K562 (cell line): Measurements from ENCODE around the gene LDLRAD3. TPM values are rescaled to one million over a fixed set of nuclear protein-coding genes. Genes with fewer than 3 reads are reported as not detected.

Source experiments
- ARID2 ChIP-seq: fragments of 450-650 bp; IDR thresholded peaks from 2 replicates; pipeline ENCODE4 v1.6.1; 2017; ENCODE audit warnings: antibody characterized with exemption, mild to moderate bottlenecking
- ARID4B ChIP-seq: sonication (generic); formaldehyde crosslinking; IDR thresholded peaks from 2 replicates; pipeline ENCODE4 v1.8.0; 2022; ENCODE audit warnings: mild to moderate bottlenecking, missing genetic modification reagents
- CUX1 ChIP-seq: fragments of 200-800 bp; sonication (Bioruptor generic); IDR thresholded peaks from 2 replicates; pipeline ENCODE4 v1.6.1; 2016; ENCODE audit warnings: missing genetic modification characterization, missing compliant biosample characterization
- E4F1 ChIP-seq: fragments of 250-450 bp; sonication (Bioruptor Pico); IDR thresholded peaks from 2 replicates; pipeline ENCODE4 v1.5.0; 2021; ENCODE audit warnings: mild to moderate bottlenecking, borderline replicate concordance
- HNRNPL ChIP-seq: fragments of 200-400 bp; formaldehyde crosslinking; IDR thresholded peaks from 2 replicates; pipeline ENCODE4 v1.6.1; 2017; ENCODE audit warnings: low read depth, mild to moderate bottlenecking, low read length
- NBN ChIP-seq: fragments of 450-650 bp; IDR thresholded peaks from 2 replicates; pipeline ENCODE4 v1.6.1; 2016; ENCODE audit warnings: low read depth, mild to moderate bottlenecking
- RBM14 ChIP-seq: fragments of 200-400 bp; formaldehyde crosslinking; IDR thresholded peaks from 2 replicates; pipeline ENCODE4 v1.6.1; 2018; ENCODE audit warnings: low read depth, mild to moderate bottlenecking, low read length, moderate library complexity, borderline replicate concordance; ENCODE audit not compliant: insufficient read depth
- ZNF518B ChIP-seq: fragments of 250-450 bp; sonication (Bioruptor Pico); IDR thresholded peaks from 2 replicates; pipeline ENCODE4 v1.5.0; 2021; ENCODE audit warnings: mild to moderate bottlenecking, moderate library complexity
- ZNF639 ChIP-seq, 2 experiments: fragments of 200-800 bp in 1 of 2; sonication (Bioruptor generic) in 1 of 2; sonication (generic) in 1 of 2; formaldehyde crosslinking in 1 of 2; IDR thresholded peaks in 1 of 2; conservative IDR thresholded peaks in 1 of 2; 2 replicates each; pipeline versions ENCODE4 v1.5.0 to v1.6.1; 2016 to 2020; ENCODE audit warnings: missing compliant biosample characterization in 1 of 2, missing genetic modification characterization in 1 of 2, missing genetic modification reagents in 1 of 2
- polyA plus RNA-seq, 8 experiments: library from polyadenylated mRNA; depleted of rRNA in 4 of 8; stranded (reverse) in 5 of 8; unstranded in 3 of 8; fragments of >200 nt; fragmentation: Nextera tagmentation in 2 of 8; fragmentation: Illumina TruSeq in 1 of 8; extraction: Ambion mirVana in 2 of 8; extraction: Trizol in 1 of 8; gene quantifications; 2 replicates each; pipeline versions ENCODE4 v1.2.1 to v1.2.3, GENCODE V29; 2011 to 2014; ENCODE audit warnings: inconsistent platforms in 1 of 8, missing spikeins in 1 of 8
- total RNA-seq, 7 experiments: library from RNA; depleted of rRNA in 6 of 7; stranded (reverse); fragments of >200 nt in 6 of 7; fragmentation: Illumina TruSeq in 2 of 7; extraction: Trizol in 2 of 7; gene quantifications; 2 replicates each; pipeline versions ENCODE4 v1.2.1 to v1.2.3, GENCODE V29; 2011 to 2021; ENCODE audit warnings: low replicate concordance in 1 of 7

Gene LDLRAD3
- total and polyA plus RNA-seq, 9 of the 15 experiments (the other 6 are each of a cell fraction or from before 2014, with no cell fraction given): 0.73 to 7.2 (median 3.5) TPM

- TF ChIP-seq ARID4B (CRISPR knock-in tag): no peak
- peak in 1 of 2 experiments; percentile 63; a peak in 1 of 4 replicates for TF ChIP-seq ZNF639 (CRISPR knock-in tag; conservative IDR thresholded peaks at IDR 0.05 in 1 of 2, IDR thresholded peaks at IDR 0.05 in 1 of 2)
- no peak for TF ChIP-seq CUX1
- TF ChIP-seq NBN: no peak
- TF ChIP-seq ARID2: no peak
- no peak for TF ChIP-seq HNRNPL
- no peak for TF ChIP-seq ZNF518B
- no peak for TF ChIP-seq E4F1
- no peak for TF ChIP-seq RBM14
Observed at GRCh38 chr11:36115378-36115801, 171.5 kb downstream of the LDLRAD3 start (continued).
